GM18870 (cell line): Measurements from ENCODE around the gene ASTL.
"Not testable (repeated sequence)": the region's sequence is repeated elsewhere in the genome, so short reads cannot be mapped to it uniquely, and the experiment has no call there.

Experiments
- ATAC-seq: cut with Tn5 transposase; IDR thresholded peaks from one replicate; pipeline ENCODE4 v1.9.1; 2021; ENCODE audit warnings: moderate library complexity; ENCODE audit not compliant: unreplicated experiment

The ASTL gene

GRCh38 chr2:96146153-96146880 lies 8.0 kb upstream of the ASTL start:
- peak; percentile 29 for ATAC-seq

- no peak for ATAC-seq
These were observed 7.5 kb upstream of the ASTL start for GRCh38 chr2:96145848-96146152.

DNA sequence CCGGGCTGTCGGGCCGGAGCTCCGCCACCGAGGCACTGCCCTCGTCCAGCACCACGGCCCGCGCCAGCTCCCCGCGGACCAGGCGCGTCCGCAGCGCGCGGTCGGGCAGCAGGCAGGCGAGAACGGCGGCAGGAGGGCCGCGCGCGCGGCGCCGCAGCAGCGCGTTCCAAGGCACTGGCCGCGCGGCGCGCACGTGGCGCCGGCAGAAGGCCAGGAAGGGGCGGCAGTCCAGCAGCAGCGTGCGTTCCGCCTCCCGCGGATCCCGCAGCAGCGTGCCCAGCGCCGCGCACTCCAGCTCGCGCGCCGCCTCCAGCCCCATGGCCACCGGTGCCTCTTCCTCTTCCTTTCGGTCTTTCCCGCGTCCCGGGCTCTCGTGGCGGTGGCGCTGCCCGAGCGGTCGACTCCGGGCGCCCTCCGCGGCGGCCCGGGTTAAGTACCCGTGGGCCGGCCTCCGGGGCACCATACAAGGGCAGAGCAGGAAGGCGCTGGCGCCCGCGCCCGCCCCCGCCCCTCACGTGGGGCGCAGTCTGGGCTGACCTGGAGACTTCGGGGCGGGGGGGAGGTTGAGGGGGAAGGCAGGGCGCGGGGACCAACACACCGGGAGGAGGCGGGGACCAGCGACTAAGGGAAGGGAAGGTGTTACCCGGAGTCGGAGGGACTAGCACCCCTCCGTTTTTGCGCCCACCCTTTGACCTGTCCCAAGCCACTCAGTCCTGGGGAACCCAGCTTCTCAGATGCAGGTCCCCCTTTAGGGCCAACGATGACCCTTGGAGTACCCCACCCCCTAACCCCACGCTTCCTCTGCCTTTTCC lies 6.9 kb upstream of the ASTL start, which contains the start of gene DUSP2:
Gene DUSP2 (minus strand): TSS at position 405 of the 812 bp plus-strand sequence. CDS start 86 bp downstream, at position 319.
- peak; percentile 30 for ATAC-seq

DNA sequence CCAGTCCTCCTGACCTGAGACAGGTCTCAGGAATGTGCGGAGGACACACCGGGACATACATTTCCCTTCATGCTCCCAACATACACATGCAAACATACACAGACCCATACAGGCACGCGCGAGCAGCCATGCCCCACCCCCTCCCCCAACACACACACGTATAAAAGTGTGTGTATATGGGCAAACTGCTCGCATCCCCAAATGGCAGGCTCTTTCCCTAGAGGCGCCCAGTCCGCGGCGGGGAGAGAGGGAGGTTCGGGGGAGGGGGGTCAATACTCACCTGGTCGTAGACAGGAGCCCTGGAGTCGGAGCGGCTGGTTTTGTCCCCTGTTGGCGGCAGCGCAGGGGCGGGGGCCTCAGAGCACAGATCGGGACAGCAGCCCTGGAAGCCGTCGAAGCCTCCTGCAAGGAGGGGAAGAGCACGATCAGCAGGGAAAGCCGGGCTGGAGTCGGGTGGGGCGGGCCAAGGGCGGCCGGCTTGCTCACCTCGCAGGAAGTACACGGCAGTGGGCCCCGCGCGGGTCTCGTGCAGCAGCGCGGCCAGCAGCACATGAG lies 6.3 kb upstream of the ASTL start:
- ATAC-seq = no peak

DNA sequence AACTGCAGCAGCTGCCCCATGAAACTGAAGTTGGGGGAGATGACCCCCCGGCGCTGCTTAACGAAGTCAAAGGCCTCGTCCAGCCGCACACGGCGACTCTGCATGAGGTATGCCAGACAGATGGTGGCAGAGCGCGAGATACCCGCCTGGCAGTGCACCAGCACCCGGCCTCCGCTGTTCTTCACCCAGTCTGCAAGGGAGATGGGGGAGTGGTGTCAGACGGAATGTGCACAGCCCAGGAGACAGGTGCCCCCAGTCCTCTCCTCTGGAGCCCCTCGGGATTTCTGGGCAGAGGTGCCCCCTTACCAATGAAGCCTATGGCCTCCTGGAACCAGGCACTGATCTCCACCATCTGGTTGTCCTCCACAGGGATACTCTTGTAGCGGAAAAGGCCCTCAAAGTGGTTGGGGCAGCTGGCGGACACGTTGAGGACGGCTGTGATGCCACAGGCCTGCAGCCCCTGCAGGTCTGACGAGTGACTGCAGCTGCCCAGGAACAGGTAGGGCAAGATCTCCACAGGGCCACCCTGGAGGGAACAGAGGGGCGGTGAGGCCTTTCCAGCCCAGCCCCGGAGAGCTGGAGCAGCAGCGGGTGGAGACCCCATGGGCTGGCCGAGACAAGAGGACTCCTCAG lies 5.7 kb upstream of the ASTL start:
- no peak for ATAC-seq

- ATAC-seq = no peak
These were observed 5.0 kb upstream of the ASTL start for GRCh38 chr2:96143231-96143847.

DNA sequence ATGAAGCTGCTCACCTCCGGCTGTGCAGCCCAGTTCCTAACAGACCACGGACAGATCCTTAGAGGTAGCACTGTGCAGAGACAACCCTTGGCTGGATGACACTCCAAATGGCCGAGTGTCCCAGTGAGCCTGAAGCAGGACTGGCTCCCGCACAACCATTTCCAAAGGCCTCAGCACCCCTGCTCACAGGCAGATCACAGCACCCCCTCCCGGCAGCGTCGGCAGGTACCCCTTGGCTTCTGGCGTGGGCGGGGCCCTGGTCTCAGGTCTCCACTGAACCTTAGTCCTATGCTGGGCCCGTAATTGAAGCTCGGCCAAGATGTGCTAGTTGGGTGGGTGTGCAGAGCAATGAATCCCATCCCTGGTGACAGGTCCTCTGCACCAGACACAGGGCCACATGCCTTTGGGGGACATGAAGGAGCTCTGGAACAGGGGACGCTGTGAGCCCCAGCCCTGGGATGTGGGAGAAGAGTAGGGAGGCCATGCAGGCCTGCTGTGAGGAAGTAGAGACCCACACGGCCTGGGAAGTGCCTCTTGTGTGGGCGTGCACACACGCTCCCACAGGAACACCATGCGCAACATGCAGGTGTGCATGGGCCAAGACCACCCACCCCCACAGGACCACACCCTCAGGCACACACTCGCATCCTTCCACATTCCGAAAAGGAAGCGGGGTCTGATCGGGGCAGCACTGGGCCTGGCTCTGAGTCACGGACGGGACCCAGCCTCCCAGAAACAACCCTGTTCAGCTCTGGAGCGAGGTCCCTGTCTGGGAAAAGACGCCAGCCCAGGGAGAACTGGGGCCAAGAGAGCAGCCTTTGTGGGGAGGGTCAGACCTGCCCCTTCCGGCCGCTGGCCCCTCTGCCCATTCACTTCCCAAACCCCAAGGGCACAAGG lies 4.2 kb upstream of the ASTL start:
- ATAC-seq = no peak

DNA sequence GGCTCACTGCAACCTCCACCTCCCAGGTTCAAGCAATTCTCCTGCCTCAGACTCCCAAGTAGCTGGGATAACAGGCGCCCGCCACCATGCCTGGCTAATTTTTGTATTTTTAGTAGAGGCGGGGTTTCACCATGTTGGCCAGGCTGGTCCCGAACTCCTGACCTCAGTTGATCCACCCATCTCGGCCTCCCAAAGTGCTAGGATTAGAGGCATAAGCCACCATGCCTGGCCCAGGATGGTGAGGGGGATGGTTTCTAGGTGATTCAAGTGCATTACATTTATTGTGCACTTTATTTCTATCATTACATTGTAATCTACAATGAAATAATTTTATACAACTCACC lies 3.3 kb upstream of the ASTL start:
- not testable (repeated sequence) for ATAC-seq

GRCh38 chr2:96140941-96141623 lies 2.8 kb upstream of the ASTL start:
- no peak for ATAC-seq

DNA sequence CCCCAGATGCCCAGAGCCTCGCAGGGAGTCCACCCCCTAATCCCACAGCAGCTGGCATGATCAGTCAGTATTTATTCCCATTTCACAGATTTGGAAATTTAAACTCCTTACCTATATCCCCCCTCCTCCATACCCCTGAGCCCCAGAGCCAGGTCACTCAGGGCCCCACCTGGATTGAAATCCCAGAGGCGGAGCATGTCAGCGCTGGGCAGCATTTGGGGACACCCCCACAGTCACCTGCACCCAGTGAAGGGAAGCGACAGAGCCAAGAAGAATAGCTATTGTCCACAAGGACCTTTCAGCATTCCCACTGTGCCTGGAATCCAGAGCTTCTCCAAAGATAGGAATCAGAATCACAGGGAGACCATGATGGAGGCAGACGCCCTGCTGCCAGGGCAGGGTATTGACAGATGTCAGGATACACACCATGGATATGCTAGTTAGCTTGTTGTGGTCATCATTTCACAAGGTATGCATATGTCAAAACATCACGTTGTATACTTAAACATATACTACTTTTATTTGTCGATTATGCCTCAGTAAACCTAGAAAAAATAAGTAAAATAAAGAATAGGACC lies 968 bp upstream of the ASTL start:
- ATAC-seq = no peak

- no peak for ATAC-seq
These were observed 752 bp downstream of the ASTL start for GRCh38 chr2:96137321-96138178.

DNA sequence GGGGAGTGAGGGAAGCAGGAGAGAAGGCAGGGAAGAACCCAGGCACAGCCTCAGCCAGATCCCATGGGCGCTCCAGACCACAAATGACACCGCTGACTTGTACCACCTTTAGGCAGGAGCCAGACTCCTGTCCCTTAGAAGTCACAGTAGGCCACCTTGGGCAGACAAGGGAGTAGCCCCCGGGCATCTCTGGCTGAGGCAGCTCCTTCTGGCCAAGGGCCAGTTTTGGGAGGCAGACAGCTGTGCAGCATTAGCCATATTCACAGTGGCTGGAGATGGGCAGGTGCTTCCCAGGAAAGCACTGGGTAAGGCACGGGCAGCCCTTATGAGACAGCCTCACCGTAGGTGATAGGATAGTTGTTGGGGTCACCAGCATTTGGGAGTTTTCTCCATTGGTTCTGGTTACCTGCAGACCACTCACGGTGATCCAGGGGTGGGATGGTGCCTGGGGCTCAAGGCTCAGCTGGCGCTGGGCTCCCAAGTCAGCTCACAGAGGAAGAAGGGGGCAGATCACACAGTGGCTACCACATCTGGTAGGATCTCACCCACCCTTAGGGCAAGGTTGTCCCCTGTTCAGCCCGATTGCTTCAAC lies 2.1 kb downstream of the ASTL start:
- no peak for ATAC-seq

- ATAC-seq = no peak
These were observed 2.7 kb downstream of the ASTL start for GRCh38 chr2:96135621-96136020.

DNA sequence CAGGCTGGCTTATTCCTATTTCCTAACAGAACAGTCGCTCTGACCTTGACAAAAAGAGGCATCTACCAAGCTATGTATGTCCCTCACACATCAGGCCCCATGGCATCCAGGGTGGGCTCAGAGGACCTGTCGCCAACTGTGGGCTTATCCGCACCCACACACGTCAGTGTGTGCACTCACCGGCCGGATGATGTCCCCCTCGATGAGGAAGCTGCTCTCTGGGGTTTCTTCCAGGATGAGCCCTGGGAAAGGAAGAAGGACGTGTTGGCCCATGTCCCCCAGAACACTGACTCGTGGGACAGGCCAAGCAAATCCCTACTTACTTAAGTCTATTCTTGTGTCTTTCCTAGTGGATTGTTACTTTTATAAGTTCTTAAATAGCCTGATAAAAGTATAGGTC lies 3.1 kb downstream of the ASTL start:
- ATAC-seq = no peak

- no peak for ATAC-seq
These were observed 3.9 kb downstream of the ASTL start for GRCh38 chr2:96134421-96134820.

DNA sequence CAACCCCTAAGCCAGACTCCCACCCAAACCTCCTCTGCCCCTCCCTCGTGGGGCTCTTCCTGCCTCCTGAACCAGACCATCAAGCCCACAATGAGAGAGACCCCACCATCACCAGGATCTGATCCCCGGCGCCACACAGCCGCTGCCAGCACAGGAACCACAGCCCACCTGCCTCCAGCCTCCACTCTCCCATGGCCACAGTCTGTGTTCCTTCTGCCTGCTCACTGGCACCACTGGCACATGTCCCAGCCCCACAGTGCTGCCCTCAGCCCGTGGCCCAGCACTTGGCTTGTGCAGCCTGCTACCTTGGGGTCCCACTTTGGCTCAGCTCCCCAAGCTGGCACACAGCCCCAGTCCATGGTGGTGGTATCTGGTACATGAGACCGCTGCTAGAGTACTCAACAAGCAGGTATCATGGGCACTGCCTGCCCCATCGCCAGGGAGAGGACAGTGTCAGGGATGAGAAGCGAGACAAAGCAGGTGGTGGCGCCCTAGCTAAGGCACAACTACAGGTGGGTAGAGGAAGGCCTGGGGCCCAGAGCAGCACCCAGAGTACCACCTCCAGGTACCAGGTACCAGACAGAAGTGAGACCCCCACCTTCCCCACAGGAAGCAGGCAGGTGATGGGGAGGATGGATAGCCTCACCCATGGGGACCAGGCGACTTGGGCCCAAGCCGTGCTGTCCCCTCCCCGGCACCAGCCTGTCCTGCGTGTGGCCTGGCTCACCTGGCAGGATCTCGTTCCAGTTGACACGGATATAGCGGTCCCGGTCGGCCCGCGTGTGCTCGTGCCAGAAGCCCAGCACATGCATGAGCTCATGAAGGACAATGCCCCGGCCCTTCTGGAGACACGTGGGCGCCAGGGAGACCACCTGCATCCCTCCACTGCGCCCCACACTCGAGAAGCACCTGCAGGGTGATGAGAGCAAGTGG lies 6.2 kb downstream of the ASTL start:
- ATAC-seq = no peak
